GM12873 (cell line): ENCODE data around the gene ZSWIM3.

Source experiments
- CTCF ChIP-seq: IDR thresholded peaks from 2 replicates; pipeline ENCODE4 v1.5.1; 2012; ENCODE audit warnings: low read depth, mild to moderate bottlenecking, moderate library complexity, low read length, control low read depth; ENCODE audit not compliant: insufficient read depth; ENCODE audit errors: missing control alignments

The ZSWIM3 gene

GRCh38 chr20:45890077-45890984 is 32.9 kb downstream of the ZSWIM3 start:
- TF ChIP-seq CTCF = peak; percentile 65

- no peak for TF ChIP-seq CTCF
Measured at GRCh38 chr20:45890985-45891983, 33.9 kb downstream of the ZSWIM3 start, which contains the start of the genes CTSA and NEURL2. TSS of gene CTSA (plus strand) at chr20:45891335. CDS start at chr20:45891569, 234 bp downstream. TSS of gene NEURL2 (minus strand) at chr20:45891208. CDS start at chr20:45890991, 217 bp downstream.

- TF ChIP-seq CTCF = no peak
Measured at GRCh38 chr20:45892049-45892825, 34.8 kb downstream of the ZSWIM3 start.

GRCh38 chr20:45892828-45893500 is 35.5 kb downstream of the ZSWIM3 start:
- no peak for TF ChIP-seq CTCF

- no peak for TF ChIP-seq CTCF
Measured at GRCh38 chr20:45893831-45894230, 36.4 kb downstream of the ZSWIM3 start.

- no peak for TF ChIP-seq CTCF
Measured at GRCh38 chr20:45894797-45895196, 37.4 kb downstream of the ZSWIM3 start.
